Measurements from ENCODE around the gene EPB41L3.

- TF ChIP-seq, protein P1, sequence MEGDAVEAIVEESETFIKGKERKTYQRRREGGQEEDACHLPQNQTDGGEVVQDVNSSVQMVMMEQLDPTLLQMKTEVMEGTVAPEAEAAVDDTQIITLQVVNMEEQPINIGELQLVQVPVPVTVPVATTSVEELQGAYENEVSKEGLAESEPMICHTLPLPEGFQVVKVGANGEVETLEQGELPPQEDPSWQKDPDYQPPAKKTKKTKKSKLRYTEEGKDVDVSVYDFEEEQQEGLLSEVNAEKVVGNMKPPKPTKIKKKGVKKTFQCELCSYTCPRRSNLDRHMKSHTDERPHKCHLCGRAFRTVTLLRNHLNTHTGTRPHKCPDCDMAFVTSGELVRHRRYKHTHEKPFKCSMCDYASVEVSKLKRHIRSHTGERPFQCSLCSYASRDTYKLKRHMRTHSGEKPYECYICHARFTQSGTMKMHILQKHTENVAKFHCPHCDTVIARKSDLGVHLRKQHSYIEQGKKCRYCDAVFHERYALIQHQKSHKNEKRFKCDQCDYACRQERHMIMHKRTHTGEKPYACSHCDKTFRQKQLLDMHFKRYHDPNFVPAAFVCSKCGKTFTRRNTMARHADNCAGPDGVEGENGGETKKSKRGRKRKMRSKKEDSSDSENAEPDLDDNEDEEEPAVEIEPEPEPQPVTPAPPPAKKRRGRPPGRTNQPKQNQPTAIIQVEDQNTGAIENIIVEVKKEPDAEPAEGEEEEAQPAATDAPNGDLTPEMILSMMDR (IDR thresholded peaks at IDR 0.05): no peak
- TF ChIP-seq POLR2A (IDR thresholded peaks at IDR 0.05) (no peak), POLR2AphosphoS5 (IDR thresholded peaks at IDR 0.05) (no peak)
Observed at GRCh38 chr18:5515011-5515784, 28.6 kb downstream of the EPB41L3 start.
